Measurements from ENCODE around the gene WNT11.

DNA sequence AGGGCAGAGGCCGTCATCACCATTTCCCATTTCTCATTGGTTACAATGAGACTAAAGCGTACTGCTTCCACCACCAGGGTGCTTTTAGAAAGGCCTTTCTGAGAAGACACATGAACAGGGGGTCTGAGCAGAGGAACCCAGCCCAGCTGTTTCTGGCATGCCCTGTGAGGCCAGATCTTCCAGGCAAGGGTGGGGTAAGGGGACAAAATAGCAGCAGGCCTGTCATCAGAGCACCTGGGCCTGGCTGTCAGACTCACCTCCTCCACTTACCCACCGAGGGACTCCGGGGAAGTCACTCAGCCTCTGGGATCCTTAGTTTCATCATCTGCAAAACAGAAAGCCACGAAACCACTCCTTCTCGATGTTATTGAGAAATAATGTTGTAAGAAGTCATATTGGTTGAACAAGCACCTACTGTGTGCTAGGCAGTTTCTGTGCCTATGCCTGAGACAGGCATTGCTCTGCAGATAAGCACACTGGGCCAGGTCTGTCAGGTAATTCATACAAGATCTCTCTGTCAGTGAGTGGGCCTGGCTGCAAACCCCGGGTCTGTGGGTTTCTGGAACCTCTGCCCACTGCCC is 8.8 kb upstream of the WNT11 start:
- TF ChIP-seq, protein P1, sequence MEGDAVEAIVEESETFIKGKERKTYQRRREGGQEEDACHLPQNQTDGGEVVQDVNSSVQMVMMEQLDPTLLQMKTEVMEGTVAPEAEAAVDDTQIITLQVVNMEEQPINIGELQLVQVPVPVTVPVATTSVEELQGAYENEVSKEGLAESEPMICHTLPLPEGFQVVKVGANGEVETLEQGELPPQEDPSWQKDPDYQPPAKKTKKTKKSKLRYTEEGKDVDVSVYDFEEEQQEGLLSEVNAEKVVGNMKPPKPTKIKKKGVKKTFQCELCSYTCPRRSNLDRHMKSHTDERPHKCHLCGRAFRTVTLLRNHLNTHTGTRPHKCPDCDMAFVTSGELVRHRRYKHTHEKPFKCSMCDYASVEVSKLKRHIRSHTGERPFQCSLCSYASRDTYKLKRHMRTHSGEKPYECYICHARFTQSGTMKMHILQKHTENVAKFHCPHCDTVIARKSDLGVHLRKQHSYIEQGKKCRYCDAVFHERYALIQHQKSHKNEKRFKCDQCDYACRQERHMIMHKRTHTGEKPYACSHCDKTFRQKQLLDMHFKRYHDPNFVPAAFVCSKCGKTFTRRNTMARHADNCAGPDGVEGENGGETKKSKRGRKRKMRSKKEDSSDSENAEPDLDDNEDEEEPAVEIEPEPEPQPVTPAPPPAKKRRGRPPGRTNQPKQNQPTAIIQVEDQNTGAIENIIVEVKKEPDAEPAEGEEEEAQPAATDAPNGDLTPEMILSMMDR (optimal IDR thresholded peaks at IDR 0.05 in 1 of 3, IDR thresholded peaks at IDR 0.05 in 1 of 3, conservative IDR thresholded peaks at IDR 0.05 in 1 of 3; ENCODE audit: extremely low read depth in 1 of 3, insufficient read depth in 2 of 3, low read length in 3 of 3) = no peak
- no peak for TF ChIP-seq EZH2 (IDR thresholded peaks at IDR 0.05; ENCODE audit: low read length)

Measured in keratinocyte (primary cell).